ENCODE measurements around the gene ZNF683. TPM values are rescaled to one million over a fixed set of nuclear protein-coding genes. Genes with fewer than 3 reads are reported as not detected.

The ZNF683 gene
- total RNA-seq, 4 donors from 2014 or later = not detected

DNA sequence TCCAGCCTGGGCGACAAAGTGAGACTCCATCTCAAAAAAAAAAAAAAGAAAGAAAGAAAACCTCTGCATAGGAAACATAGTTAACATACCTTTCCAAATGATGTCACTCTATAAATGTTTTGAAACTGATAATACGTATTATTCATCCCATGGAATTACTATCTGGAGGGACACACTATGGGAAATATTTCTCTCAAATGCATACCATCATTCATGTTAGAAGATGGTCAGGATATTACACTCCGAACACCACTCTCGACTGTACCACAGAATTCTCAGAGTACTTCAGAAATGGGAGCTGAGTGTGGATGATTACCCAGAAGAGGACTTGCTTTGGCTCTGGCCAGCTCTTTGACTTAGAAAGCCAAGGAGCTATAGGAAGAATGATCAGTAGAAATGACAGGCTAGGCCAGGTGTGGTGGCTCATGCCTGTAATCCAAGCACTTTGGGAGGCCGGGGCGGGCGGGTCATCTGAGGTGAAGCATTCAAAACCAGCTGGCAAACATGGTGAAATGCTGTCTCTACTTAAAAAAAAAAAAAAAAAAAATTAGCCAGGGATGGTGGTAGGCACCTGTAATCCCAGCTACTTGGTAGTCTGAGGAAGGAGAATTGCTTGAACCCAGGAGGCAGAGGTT, 32.8 kb upstream of the ZNF683 start:
- no peak for DNase-seq (ENCODE audit: low spot score in 2 of 2)
- peaks cover 0 to 4% (median 0%) of the 10 kb centered on the region in 4 donors for H3K4me1 ChIP-seq
- H3K4me3 ChIP-seq = no peak overlapping the region
- H3K9me3 ChIP-seq = no peaks in the 10 kb centered on the region
- 79 to 84% methylated on average over 7 of the region's 7 CpGs for WGBS, 2 donors
- no peaks in the 10 kb centered on the region for H3K36me3 ChIP-seq
- no peak for TF ChIP-seq POLR2A (IDR thresholded peaks at IDR 0.05)
- TF ChIP-seq, protein P1, sequence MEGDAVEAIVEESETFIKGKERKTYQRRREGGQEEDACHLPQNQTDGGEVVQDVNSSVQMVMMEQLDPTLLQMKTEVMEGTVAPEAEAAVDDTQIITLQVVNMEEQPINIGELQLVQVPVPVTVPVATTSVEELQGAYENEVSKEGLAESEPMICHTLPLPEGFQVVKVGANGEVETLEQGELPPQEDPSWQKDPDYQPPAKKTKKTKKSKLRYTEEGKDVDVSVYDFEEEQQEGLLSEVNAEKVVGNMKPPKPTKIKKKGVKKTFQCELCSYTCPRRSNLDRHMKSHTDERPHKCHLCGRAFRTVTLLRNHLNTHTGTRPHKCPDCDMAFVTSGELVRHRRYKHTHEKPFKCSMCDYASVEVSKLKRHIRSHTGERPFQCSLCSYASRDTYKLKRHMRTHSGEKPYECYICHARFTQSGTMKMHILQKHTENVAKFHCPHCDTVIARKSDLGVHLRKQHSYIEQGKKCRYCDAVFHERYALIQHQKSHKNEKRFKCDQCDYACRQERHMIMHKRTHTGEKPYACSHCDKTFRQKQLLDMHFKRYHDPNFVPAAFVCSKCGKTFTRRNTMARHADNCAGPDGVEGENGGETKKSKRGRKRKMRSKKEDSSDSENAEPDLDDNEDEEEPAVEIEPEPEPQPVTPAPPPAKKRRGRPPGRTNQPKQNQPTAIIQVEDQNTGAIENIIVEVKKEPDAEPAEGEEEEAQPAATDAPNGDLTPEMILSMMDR (IDR thresholded peaks at IDR 0.05) = no peak
- peaks cover 0 to 27% of the 10 kb centered on the region in 2 donors for H3K27me3 ChIP-seq
- H3K27ac ChIP-seq = no peak overlapping the region

DNA sequence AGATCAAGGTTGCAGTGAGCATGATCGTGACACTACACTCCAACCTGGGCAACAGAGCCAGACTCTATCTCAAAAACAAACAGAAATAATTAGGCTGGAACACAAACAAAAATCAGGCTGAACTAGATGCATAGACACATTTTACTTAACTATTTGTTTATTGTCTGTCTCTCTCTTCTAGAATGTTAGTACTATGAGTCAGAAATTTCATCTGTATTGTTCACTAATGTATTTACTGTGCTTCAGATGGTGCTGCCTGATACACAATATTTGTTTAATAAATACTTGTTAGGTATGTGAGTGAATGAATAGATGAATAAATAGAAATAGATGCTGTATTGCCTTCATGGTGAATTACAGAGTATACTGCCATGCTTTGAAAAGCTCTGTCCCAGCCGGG, 32.1 kb upstream of the ZNF683 start:
- Histone ChIP-seq H3K4me3 (no peak overlapping the region), H3K36me3 (no peaks in the 10 kb centered on the region), H3K27ac (no peak overlapping the region), H3K9me3 (no peaks in the 10 kb centered on the region), H3K4me1 (peaks cover 0 to 4% (median 0%) of the 10 kb centered on the region in 4 donors), H3K27me3 (peaks cover 0 to 20% of the 10 kb centered on the region in 2 donors)
- TF ChIP-seq POLR2A (IDR thresholded peaks at IDR 0.05) (no peak), EP300 (IDR thresholded peaks at IDR 0.05) (no peak)
- TF ChIP-seq, protein P1 (IDR thresholded peaks at IDR 0.05) = no peak
- 83 to 87% methylated on average over 2 of the region's 2 CpGs for WGBS, 2 donors
- no peak for DNase-seq (ENCODE audit: low spot score in 2 of 2)

DNA sequence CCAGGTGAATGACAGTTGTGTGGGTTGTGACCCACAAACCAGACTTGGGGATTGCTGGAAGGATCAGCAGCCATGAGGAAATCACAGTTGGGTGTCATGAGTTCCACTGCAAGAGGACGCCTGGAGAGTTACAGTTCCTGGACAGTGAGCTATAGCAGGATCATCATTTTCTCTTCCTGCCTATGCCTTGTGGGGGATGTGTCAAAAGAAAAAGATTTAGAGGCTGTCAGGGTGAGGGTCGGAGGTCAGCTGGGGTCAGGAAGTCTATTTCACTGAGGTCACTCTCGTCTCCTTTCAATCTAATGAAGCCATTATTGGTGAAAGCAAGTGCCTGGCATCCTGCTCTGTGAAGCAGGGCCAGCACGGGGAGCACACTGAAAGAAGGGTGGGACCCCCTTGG, 31.1 kb upstream of the ZNF683 start:
- DNase-seq (ENCODE audit: low spot score in 2 of 2) = no peak
- H3K27me3 ChIP-seq = peaks cover 0 to 11% of the 10 kb centered on the region in 2 donors
- H3K4me1 ChIP-seq = no peaks in the 10 kb centered on the region
- H3K36me3 ChIP-seq = no peaks in the 10 kb centered on the region
- WGBS, 2 donors = 11 to 13% methylated on average over 4 of the region's 4 CpGs
- H3K27ac ChIP-seq = no peak overlapping the region
- H3K4me3 ChIP-seq = no peak overlapping the region
- TF ChIP-seq, protein P1 (IDR thresholded peaks at IDR 0.05) = no peak
- TF ChIP-seq EP300 (IDR thresholded peaks at IDR 0.05) = no peak
- TF ChIP-seq POLR2A (IDR thresholded peaks at IDR 0.05) = no peak
- no peaks in the 10 kb centered on the region for H3K9me3 ChIP-seq

DNA sequence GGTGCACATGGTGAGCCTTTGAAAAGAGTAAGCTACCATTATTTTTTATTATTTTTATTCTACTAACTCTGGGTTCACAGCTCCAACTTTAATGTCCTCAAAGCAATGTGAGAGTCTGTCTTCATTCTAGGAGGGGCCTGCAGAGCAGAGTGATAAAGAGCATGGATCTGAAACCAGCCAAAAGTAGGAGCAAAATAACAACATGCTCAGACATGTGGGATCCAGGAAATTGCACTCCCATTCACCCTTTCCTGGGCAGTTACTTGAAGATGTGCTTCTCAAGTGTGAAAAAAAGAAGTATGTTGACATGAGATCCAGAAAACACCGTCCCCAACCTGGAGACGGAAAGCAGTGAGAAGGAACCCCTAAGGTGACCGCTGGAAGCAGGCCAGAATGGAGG, 29.3 kb upstream of the ZNF683 start:
- H3K4me1 ChIP-seq = no peaks in the 10 kb centered on the region
- WGBS, 2 donors = 77 to 88% methylated on average over 3 of the region's 3 CpGs
- H3K9me3 ChIP-seq = no peaks in the 10 kb centered on the region
- no peak for DNase-seq (ENCODE audit: low spot score in 2 of 2)
- H3K36me3 ChIP-seq = no peaks in the 10 kb centered on the region
- H3K4me3 ChIP-seq = no peak overlapping the region
- no peak overlapping the region for H3K27ac ChIP-seq
- H3K27me3 ChIP-seq = peaks cover 0 to 11% of the 10 kb centered on the region in 2 donors
- TF ChIP-seq, protein P1 (IDR thresholded peaks at IDR 0.05) = no peak
- TF ChIP-seq EP300 (IDR thresholded peaks at IDR 0.05) (no peak), POLR2A (IDR thresholded peaks at IDR 0.05) (no peak)

DNA sequence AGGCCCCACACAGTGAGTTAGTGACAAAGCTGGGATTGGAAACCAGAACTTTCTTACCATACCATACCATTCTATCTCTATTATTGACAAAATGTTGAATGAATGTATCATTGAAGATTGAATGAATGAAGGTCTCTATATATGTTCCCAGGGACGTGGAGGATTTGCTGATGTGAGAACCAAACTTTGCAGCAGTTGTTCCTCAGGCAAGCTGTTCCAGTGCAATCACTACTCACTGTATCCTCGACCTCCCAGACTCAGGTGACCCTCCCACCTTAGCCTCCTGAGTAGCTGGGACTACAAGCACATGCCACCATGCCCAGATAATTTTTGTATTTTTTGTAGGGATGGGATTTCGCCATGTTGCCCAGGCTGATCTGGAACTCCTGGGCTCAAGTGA, 26.5 kb upstream of the ZNF683 start:
- TF ChIP-seq POLR2A (IDR thresholded peaks at IDR 0.05) (no peak), EP300 (IDR thresholded peaks at IDR 0.05) (no peak)
- TF ChIP-seq, protein P1 (IDR thresholded peaks at IDR 0.05) = no peak
- 77 to 82% methylated on average over 3 of the region's 3 CpGs for WGBS, 2 donors

More for the DNA sequence above, 26.5 kb upstream of the ZNF683 start:
- DNase-seq (ENCODE audit: low spot score in 2 of 2) = no peak
- no peak overlapping the region for H3K27ac ChIP-seq
- H3K4me1 ChIP-seq = no peaks in the 10 kb centered on the region
- H3K9me3 ChIP-seq = no peaks in the 10 kb centered on the region
- no peak overlapping the region for H3K4me3 ChIP-seq
- peaks cover 0 to 5% of the 10 kb centered on the region in 2 donors for H3K27me3 ChIP-seq
- no peaks in the 10 kb centered on the region for H3K36me3 ChIP-seq

Measured in tibial nerve (tissue), 4 donors.